Nucleus accumbens (tissue), 56 donors: Measurements from ENCODE around the gene NUBP2.

Experiments used
- DNase-seq, 56 donors: peaks; one replicate each; lab custom pipeline; 2025; lab: John Stamatoyannopoulos, UW

NUBP2 gene

GRCh38 chr16:1820096-1820945, 37.6 kb downstream of the NUBP2 start:
- no peak for DNase-seq

- no peak for DNase-seq
These were observed 38.2 kb downstream of the NUBP2 start for GRCh38 chr16:1820946-1821290.

- no peak for DNase-seq
These were observed 39.3 kb downstream of the NUBP2 start for GRCh38 chr16:1821861-1822611.

DNA sequence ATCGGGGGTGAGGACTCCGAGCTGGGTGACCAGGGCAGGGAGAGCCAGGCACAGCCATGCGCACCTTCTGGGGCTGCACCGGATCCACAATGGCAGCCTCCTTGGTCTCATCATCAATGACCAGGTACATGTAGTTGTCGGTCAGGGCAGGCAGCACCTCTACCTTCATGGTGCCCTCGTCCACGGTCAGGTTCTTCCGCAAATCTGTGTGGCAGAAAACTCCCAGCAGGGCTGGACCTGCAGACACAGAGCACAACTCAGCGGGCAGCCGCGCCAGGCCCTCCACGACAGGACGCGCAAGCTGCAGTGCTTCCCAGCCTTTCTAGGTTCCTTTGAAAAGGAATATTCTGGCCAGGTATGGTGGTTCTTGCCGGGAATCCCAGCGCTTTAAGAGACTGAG, 40.0 kb downstream of the NUBP2 start:
- DNase-seq, result no peak

DNA sequence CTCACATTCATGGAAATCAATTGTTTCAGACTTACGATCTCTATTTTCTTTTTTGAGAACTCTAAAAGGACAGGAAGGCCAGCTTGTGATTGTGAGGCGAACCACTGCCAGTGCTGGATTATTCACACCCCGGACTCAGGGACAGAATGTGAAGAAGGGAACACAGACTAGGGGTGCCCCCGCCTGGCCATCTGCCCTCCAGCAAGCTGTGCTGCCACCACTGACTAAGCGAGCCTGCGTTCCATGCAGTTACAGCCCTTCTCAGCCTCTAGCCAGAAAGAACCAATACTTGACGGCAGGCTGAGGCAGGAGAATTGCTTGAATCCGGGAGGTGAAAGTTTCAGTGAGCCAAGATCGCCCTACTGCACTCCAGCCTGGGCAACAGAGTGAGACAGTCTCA, 41.1 kb downstream of the NUBP2 start:
- DNase-seq, result peak in 12 of 56 donors; percentile 0 to 29 (median 14)

DNA sequence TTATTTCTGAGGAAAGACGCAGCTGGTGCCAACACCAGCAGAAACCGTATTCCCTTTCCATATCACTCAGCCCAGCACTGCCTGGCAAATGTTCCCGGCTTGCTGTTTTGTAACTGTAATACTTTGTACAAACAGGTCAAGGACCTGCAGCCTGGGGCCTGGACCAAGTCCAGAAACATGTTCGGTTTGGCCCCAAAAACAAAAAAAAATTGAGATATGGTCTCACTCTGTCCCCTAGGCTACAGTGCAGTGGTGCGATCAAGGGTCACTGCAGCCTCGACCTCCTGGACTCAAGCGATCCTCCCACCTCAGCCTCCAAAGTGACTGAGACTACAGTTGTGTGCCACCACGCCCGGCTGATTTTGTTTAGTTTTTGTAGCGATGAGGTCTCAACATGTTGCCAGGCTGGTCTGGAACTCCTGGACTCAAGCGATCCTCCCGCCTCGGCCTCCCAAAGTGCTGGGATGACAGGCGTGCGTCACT, 42.7 kb downstream of the NUBP2 start:
- DNase-seq, result no peak

DNA sequence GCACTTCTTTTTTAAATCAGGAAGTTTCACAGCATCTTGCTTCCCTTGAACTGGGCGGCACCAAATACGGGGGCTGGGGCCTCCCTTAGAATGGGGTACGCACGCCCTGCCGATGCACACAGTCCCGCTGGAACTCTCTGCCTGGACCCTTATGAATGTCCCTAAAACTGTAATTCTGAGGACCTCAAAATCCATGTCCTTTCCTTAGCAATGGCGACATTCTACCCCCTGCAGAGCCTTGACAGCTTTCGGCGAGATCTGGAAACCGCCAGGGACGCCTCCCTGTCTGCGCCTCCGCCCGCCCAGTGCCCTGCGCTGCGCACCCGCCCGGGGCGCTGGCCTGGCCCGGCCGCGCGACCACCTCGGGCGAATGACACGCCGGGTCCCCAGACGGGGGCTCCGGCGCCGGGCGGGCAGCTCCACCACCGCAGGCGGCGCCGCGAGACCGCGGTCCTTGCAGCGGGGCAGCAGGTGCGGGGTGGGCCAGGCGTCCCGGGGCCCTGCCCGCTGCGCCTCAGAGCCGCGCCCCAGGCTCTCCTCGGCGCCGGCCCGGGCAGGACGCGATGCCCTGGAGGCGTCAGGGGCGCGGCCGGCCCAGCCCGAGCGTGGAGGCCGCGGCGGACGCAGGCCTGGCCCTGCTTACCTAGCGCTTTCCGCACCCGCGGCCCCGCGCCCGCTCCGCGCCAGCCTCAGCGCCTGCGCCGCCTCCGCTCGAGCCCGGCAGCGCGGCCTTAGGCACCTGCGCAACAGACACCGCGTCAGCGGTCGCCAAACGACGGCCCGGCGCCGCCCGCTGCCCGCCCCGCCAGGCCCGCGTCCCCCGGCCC, 43.3 kb downstream of the NUBP2 start:
- DNase-seq, result peak in 9 of 56 donors; percentile 33 to 68 (median 54)

- peak in 55 of 56 donors; percentile 41 to 99 (median 92) for DNase-seq
These were observed 44.2 kb downstream of the NUBP2 start, which contains the start of the genes FAHD1 and HAGH for GRCh38 chr16:1826691-1827573. Gene FAHD1 (plus strand): TSS chr16:1827206. CDS start chr16:1827239, 33 bp downstream. Gene HAGH (minus strand): TSS chr16:1826825. CDS start chr16:1826787, 38 bp downstream.

DNA sequence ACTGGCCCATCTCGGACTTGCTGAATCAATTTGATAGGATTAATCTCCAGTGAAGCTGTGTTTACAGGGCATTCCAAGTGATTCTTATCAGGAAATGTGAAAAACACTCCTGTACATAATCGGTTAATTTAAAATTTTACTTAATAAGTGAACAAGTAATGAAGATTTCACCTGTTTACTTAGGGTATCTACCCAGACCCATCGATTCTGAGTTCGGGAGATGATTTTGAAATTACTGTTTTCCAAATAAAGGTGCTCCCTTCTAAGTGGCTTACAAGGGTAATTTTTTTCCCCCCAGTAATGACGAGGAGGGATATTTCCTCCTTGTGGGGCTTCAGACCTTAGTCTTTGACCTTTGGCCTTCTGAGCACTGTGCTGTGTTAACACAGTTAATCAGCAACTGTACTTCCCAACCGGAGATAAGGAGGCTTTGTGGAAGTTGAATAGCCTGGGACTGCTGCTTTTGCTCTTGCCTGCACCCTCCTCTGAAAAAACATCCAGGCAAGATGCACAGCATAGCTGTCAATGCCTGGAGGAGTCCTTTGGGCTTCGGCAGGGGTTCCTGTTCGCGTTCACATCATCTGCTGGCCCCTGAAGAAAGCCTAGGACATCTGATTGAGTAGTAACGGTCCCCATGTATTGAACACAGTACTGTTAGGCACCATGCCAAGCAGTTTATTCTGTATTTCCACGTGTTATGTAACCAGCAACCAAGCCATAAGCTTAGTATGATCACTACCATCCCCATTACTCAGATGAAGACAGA, 46.1 kb downstream of the NUBP2 start:
- no peak for DNase-seq

GRCh38 chr16:1830213-1830612, 47.5 kb downstream of the NUBP2 start:
- no peak for DNase-seq

GRCh38 chr16:1831186-1832075, 48.7 kb downstream of the NUBP2 start:
- DNase-seq, result no peak

- DNase-seq, result no peak
These were observed 50.2 kb downstream of the NUBP2 start for GRCh38 chr16:1832838-1833454.

DNA sequence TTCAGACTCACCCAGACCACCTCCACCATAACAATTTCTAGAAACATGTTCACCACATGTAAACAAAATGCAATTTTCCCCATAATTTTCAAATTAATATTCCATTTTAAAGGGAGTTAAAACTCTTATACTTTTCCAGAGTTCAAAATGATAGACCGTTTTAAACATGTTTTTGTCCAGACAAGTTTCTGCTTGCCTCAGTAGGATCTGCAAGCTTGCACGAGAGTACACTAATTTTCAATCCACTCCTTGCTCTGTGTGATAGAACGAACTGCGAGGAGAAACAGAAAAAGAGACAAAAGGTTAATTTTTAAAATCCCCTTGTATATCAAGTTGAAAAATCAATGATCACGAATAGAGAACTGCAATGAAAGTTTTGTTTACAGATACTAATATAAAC, 51.3 kb downstream of the NUBP2 start:
- no peak for DNase-seq
